Measurements from ENCODE around the gene EPHB1. TPM values are rescaled to one million over a fixed set of nuclear protein-coding genes. Genes with fewer than 3 reads are reported as not detected.

Gene EPHB1
- total and polyA plus RNA-seq, 2 donors (not counting 3 experiments of a cell fraction or from before 2014, with no cell fraction given), result 1.3 to 5.2 TPM

DNA sequence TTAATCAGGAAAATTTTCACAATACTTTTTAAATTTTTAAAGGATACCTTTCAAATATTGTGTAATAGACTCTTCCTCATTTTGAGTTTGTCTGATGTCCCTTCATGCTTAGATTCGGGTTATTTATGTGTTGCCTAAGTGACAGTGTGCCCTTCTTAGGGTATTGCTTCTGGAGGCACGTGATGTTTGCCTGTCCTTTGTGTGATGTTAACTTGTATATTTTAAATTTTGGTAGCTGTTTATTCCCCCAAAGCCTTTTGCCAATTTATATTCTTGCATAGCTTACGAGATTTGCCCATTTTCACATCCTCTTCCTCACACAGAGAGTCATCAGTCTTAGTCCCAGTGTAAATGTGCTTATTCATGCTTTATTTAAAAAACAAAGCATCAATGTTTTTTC, 433.1 kb downstream of the EPHB1 start:
- dilution Hi-C loops (cut with MboI; ENCODE audit: extremely low pct_ligation_motif_present, low sequenced_read_pairs), result no loop called here

More for the DNA sequence above, 433.1 kb downstream of the EPHB1 start:
- Histone ChIP-seq H3K9me3 (replicated peaks; ENCODE audit: control insufficient read depth, insufficient read depth, low read length) (peaks cover 2% of the 10 kb centered on the region), H3K4me2 (ENCODE audit: insufficient read depth, low read length) (no peak overlapping the region), H3K9me1 (replicated peaks; ENCODE audit: control insufficient read depth, extremely low read depth, insufficient read depth, low read length) (no peaks in the 10 kb centered on the region), H3K9ac (replicated peaks; ENCODE audit: extremely low read depth, insufficient read depth, low read length) (no peak overlapping the region), H3K27ac (ENCODE audit: insufficient read depth, low read depth, low read length) (no peak overlapping the region), H3K4me3 (replicated peaks in 1 of 3; ENCODE audit: insufficient read depth in 1 of 3, low read depth in 1 of 3, low read length in 3 of 3) (no peak overlapping the region), H4K20me1 (replicated peaks; ENCODE audit: control insufficient read depth, extremely low read depth, insufficient read depth, low read length) (no peaks in the 10 kb centered on the region), H2AFZ (ENCODE audit: low read depth, low read length) (no peak overlapping the region), H3K79me2 (ENCODE audit: control insufficient read depth, insufficient read depth, low read length) (no peaks in the 10 kb centered on the region), H3K36me3 (ENCODE audit: control insufficient read depth in 2 of 2, extremely low read depth in 1 of 2, insufficient read depth in 2 of 2, low read length in 2 of 2) (no peaks in the 10 kb centered on the region), H3K27me3 (ENCODE audit: control insufficient read depth in 2 of 2, insufficient read depth in 2 of 2, low read length in 2 of 2) (no peaks in the 10 kb centered on the region), H3K4me1 (ENCODE audit: control insufficient read depth, extremely low read depth, insufficient read depth, low read length) (no peaks in the 10 kb centered on the region)
- intact Hi-C loops (cut with micrococcal nuclease), result no loop called here
- DNase-seq (ENCODE audit: low read depth, low spot score), result no peak
- TF ChIP-seq CTCF (IDR thresholded peaks at IDR 0.05; ENCODE audit: extremely low read depth in 1 of 2, insufficient read depth in 1 of 2, low read depth in 1 of 2, low read length in 2 of 2), result no peak
- no peak for TF ChIP-seq JUN (IDR thresholded peaks at IDR 0.05; ENCODE audit: borderline replicate concordance, insufficient read depth, insufficient read length, low read depth)
- no peak for TF ChIP-seq GATA2 (IDR thresholded peaks at IDR 0.05; ENCODE audit: insufficient read depth, insufficient read length, low read depth, low read length)
- TF ChIP-seq EZH2 (IDR thresholded peaks at IDR 0.05; ENCODE audit: borderline replicate concordance, low read depth, low read length, severe bottlenecking), result no peak
- no peak for TF ChIP-seq POLR2A (IDR thresholded peaks at IDR 0.05; ENCODE audit: low read depth, low read length)
- TF ChIP-seq FOS (IDR thresholded peaks at IDR 0.05; ENCODE audit: borderline replicate concordance, insufficient read depth, low read length), result no peak
- TF ChIP-seq POLR2AphosphoS5 (IDR thresholded peaks at IDR 0.05; ENCODE audit: insufficient read depth, low read depth, low read length), result no peak
- no peak for TF ChIP-seq MYC (IDR thresholded peaks at IDR 0.05; ENCODE audit: low read depth, low read length)
- no peak for TF ChIP-seq MAX (IDR thresholded peaks at IDR 0.05; ENCODE audit: insufficient read depth, insufficient read length)
- no peak for FAIRE-seq
- no TSS peak for BruUV-seq (replicated peaks)
- ChIA-PET POLR2A (no interaction called here), CTCF (no interaction called here)
